ENCODE data around the gene IL6R. TPM values are rescaled to one million over a fixed set of nuclear protein-coding genes. Genes with fewer than 3 reads are reported as not detected.
"Not testable (repeated sequence)": the region's sequence is repeated elsewhere in the genome, so short reads cannot be mapped to it uniquely, and the experiment has no call there.

IL6R gene
- total RNA-seq, 1 donor from 2014 or later = 0.09 TPM

DNA sequence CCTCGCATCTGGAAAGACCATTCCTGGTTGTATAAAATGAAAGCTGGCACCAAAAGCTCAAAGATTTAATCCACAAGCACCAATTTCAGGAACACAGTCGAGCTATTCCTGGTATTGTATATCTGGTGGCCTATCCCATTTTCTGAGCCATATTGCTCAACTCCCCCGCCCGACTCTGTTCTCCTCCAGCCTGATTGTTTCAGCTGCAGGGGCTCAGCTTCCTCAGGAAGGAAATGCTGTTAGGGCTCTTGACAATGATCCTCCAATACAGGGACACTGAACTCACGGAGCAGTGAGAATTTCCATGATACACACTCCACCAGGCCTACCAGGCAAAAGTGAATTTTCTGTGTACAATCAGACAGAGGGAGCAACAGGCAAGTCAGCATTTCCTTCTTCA is 80.0 kb downstream of the IL6R start:
- Mint-ChIP-seq H3K36me3 (ENCODE audit: low read depth) (no peaks in the 10 kb centered on the region), H3K27ac (ENCODE audit: unreplicated experiment) (no peak overlapping the region), H3K9me3 (no peaks in the 10 kb centered on the region), H3K4me1 (peaks cover 21% of the 10 kb centered on the region), H3K4me3 (no peak overlapping the region), H3K27me3 (ENCODE audit: low read depth) (peaks cover under 1% of the 10 kb centered on the region)
- TF ChIP-seq, protein P1, sequence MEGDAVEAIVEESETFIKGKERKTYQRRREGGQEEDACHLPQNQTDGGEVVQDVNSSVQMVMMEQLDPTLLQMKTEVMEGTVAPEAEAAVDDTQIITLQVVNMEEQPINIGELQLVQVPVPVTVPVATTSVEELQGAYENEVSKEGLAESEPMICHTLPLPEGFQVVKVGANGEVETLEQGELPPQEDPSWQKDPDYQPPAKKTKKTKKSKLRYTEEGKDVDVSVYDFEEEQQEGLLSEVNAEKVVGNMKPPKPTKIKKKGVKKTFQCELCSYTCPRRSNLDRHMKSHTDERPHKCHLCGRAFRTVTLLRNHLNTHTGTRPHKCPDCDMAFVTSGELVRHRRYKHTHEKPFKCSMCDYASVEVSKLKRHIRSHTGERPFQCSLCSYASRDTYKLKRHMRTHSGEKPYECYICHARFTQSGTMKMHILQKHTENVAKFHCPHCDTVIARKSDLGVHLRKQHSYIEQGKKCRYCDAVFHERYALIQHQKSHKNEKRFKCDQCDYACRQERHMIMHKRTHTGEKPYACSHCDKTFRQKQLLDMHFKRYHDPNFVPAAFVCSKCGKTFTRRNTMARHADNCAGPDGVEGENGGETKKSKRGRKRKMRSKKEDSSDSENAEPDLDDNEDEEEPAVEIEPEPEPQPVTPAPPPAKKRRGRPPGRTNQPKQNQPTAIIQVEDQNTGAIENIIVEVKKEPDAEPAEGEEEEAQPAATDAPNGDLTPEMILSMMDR (conservative IDR thresholded peaks at IDR 0.05) = no peak
- no peak for DNase-seq (ENCODE audit: low read depth, low spot score)

DNA sequence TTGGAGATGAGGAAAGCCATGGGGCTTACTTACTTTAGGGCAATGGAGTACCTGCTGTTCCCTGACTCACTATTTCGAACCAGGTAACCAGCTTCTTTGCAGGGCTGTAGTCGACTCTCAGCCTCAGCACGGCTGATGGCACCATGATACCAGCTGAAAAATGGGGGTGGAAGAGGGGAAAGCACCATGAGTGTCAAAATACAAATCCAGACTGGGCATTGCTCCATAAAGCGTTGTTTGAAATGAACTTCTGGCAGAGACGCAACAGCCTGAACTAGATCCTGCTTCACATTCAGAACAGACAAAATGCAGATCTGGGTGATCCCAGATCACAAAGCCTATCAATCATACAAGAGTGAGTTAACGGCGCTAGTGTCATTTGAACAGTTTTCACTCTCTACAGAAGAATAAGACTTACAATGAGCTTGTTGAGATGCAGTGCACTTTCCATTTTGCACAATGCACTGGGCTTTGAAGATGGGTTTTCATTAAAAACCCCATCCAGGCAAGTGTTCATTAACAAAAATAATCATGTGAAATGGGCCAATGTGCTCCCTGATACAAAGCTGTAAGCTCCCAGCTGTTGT is 80.9 kb downstream of the IL6R start:
- Mint-ChIP-seq H3K27me3 (ENCODE audit: low read depth) (peaks cover 5% of the 10 kb centered on the region), H3K4me3 (no peak overlapping the region), H3K9me3 (no peaks in the 10 kb centered on the region), H3K27ac (ENCODE audit: unreplicated experiment) (no peak overlapping the region), H3K36me3 (ENCODE audit: low read depth) (no peaks in the 10 kb centered on the region), H3K4me1 (peaks cover 14% of the 10 kb centered on the region)
- TF ChIP-seq, protein P1 (conservative IDR thresholded peaks at IDR 0.05) = no peak
- no peak for DNase-seq (ENCODE audit: low read depth, low spot score)

DNA sequence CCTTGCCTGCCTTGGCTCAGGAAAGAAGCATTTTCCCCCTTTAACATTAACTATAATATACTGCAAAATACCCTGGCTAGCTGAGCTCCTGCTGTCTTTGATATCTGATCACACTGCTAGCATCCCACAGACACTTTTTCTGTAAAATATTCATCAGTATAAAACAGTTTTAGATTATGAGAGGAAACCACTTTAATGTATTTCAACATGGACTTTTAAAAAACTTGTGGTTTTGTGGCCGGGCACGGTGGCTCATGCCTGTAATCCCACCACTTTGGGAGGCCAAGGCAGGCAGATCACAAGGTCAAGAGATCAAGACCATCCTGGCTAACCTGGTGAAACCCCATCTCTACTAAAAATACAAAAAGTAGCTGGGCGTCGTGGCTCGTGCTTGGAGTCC is 81.6 kb downstream of the IL6R start:
- H3K4me3 Mint-ChIP-seq; H3K27me3 Mint-ChIP-seq (ENCODE audit: low read depth); H3K27ac Mint-ChIP-seq (ENCODE audit: unreplicated experiment); DNase-seq (ENCODE audit: low read depth, low spot score); H3K36me3 Mint-ChIP-seq (ENCODE audit: low read depth); H3K9me3 Mint-ChIP-seq: not testable (repeated sequence)
- H3K4me1 Mint-ChIP-seq = peaks cover 10% of the 10 kb centered on the region

DNA sequence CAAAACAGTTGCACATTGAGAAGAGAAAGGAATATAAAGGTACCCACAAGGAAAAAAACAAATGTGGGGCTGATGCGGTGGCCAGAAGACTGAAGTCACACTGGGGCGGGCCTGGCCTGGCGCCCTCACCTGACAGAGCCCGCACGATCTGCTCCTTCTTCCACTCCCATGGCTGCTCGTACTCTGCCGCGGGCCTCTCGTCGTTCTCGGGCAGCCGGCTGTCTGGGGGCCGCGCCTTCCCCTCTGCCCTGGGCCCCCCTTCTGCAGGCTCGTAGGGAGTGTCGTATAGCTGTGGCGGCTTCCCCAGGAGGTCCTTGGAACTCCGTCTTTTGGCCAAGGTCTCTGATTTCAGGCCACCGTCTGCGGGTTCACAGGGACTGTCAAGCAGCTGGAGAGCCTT is 83.8 kb downstream of the IL6R start:
- TF ChIP-seq, protein P1 (conservative IDR thresholded peaks at IDR 0.05) = no peak
- Mint-ChIP-seq H3K36me3 (ENCODE audit: low read depth) (no peaks in the 10 kb centered on the region), H3K27me3 (ENCODE audit: low read depth) (peaks cover 11% of the 10 kb centered on the region), H3K27ac (ENCODE audit: unreplicated experiment) (no peak overlapping the region), H3K9me3 (no peaks in the 10 kb centered on the region), H3K4me3 (no peak overlapping the region), H3K4me1 (peaks cover 24% of the 10 kb centered on the region)
- no peak for DNase-seq (ENCODE audit: low read depth, low spot score)

DNA sequence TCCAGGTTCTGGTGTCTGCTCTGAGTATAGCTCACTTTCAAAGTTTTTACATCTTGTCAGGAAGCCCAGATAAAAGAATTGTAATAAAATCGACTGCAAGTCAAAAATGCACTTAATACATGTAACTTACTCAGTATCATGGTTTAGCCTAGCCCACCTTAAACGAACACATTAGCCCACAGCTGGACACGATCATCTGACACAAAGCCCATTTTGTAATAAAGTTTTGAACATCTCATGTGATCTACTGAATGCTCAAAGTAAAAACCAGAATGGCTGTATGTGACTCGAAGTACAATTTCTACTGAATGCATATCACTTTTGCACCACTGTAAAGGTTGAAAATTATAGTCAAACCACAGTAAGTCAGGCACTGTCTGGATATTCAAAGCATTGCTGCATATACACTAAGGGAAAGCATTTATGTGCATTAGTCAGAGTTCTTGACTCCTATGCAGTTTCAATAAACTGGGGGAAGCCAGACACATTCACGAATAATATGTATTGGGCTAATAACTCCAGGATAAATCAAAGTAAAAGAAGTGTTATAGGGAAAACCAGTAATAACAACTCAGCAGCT is 84.6 kb downstream of the IL6R start:
- peaks cover 24% of the 10 kb centered on the region for H3K4me1 Mint-ChIP-seq
- no peak overlapping the region for H3K27ac Mint-ChIP-seq (ENCODE audit: unreplicated experiment)
- H3K27me3 Mint-ChIP-seq (ENCODE audit: low read depth) = peaks cover 11% of the 10 kb centered on the region
- no peak for DNase-seq (ENCODE audit: low read depth, low spot score)
- TF ChIP-seq, protein P1 (conservative IDR thresholded peaks at IDR 0.05) = no peak
- no peaks in the 10 kb centered on the region for H3K36me3 Mint-ChIP-seq (ENCODE audit: low read depth)
- no peaks in the 10 kb centered on the region for H3K9me3 Mint-ChIP-seq
- no peak overlapping the region for H3K4me3 Mint-ChIP-seq

DNA sequence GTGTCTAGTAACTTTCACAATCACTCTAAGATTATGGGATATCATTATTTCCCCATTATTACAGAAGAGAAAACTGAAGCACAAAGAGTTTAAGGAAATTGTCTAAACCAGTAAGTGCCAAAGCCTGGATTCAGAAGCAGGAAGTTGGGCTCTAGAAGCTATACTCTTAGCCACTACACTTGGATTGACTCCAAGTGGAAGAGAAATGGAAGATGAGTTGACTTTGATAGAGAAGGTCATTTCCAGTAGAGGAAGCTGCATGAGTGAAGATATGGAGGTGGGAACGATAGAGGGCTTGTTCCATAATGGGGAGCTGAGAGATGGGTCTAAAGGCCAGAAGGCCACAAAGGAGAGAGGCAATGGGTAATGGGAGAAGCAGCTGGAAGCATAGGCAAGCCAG is 85.2 kb downstream of the IL6R start:
- peaks cover 27% of the 10 kb centered on the region for H3K4me1 Mint-ChIP-seq
- H3K36me3 Mint-ChIP-seq (ENCODE audit: low read depth) = no peaks in the 10 kb centered on the region
- H3K4me3 Mint-ChIP-seq = no peak overlapping the region
- no peak overlapping the region for H3K27ac Mint-ChIP-seq (ENCODE audit: unreplicated experiment)
- H3K27me3 Mint-ChIP-seq (ENCODE audit: low read depth) = peaks cover 11% of the 10 kb centered on the region
- no peak for DNase-seq (ENCODE audit: low read depth, low spot score)
- TF ChIP-seq, protein P1 (conservative IDR thresholded peaks at IDR 0.05) = no peak
- no peaks in the 10 kb centered on the region for H3K9me3 Mint-ChIP-seq
